Ovary (tissue), 3 donors: ENCODE data around the gene CAMTA1.

Source experiments
- CTCF ChIP-seq, 3 donors: fragments of 450-650 bp in 2 of 3; fragments of 200-600 bp in 1 of 3; IDR thresholded peaks; one replicate each; pipeline versions ENCODE4 v1.5.1 to v1.8.0; 2016 to 2022; ENCODE audit warnings: antibody characterized with exemption in 3 of 3, mild to moderate bottlenecking in 1 of 3
- EP300 ChIP-seq: sonication (generic); formaldehyde crosslinking; IDR thresholded peaks from one replicate; pipeline ENCODE4 v1.6.1; 2017; ENCODE audit warnings: antibody characterized with exemption
- POLR2A ChIP-seq: fragments of 450-650 bp; IDR thresholded peaks from one replicate; pipeline ENCODE4 v1.6.1; 2017; ENCODE audit warnings: antibody characterized with exemption, mild to moderate bottlenecking, moderate library complexity
- donor health status: DM: no; HTN: no; CAD: no.

- TF ChIP-seq CTCF (IDR thresholded peaks at IDR 0.05) (no peak), POLR2A (no peak), EP300 (no peak)
Measured at GRCh38 chr1:7172804-7173203, 387.6 kb downstream of the CAMTA1 start.
